ENCODE results near the gene ERC2.

ERC2 gene

DNA sequence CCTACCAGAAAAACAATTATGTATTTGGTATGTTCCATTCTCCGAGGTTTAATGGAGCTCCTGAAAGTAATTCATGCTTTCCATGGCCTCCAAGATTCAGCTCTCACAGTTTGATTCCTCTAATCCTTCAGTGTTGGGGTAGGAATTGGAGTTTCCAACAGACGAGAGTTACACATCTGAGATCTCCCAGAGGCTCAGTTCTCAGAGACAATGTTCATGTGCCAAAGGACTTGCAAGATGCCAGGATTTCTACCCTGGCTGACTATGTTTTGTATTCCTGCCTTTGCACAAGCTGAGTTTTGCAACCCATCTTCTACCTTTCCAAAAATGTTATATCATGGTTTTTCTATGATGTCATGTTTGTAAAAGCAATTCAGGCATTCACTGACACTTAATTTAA, 322.9 kb downstream of the ERC2 start:
- H2AFZ ChIP-seq (ENCODE audit: low read depth, low read length, severe bottlenecking), result no peak overlapping the region
- no peaks in the 10 kb centered on the region for H3K9me3 ChIP-seq (ENCODE audit: insufficient read depth, low read length)
- H3F3A ChIP-seq (ENCODE audit: insufficient read depth), result no peaks in the 10 kb centered on the region
- no peaks in the 10 kb centered on the region for H3K36me3 ChIP-seq (ENCODE audit: low read length)
- H4K20me1 ChIP-seq (ENCODE audit: low read depth, low read length), result no peaks in the 10 kb centered on the region
- H3K9ac ChIP-seq (ENCODE audit: low read length), result no peak overlapping the region
- no peak overlapping the region for H3K27ac ChIP-seq (ENCODE audit: low read depth, low read length)
- no peak for TF ChIP-seq EZH2phosphoT487 (conservative IDR thresholded peaks at IDR 0.05; ENCODE audit: low read length)
- no peak for TF ChIP-seq CTCF (IDR thresholded peaks at IDR 0.05; ENCODE audit: insufficient read depth, low read length, poor library complexity, severe bottlenecking)
- H3K4me3 ChIP-seq (ENCODE audit: insufficient read depth, low read length, poor library complexity, severe bottlenecking), result no peak overlapping the region
- no peaks in the 10 kb centered on the region for H3K9me2 ChIP-seq (replicated peaks; ENCODE audit: insufficient read depth, low read length)
- no peak overlapping the region for H3K4me2 ChIP-seq (ENCODE audit: low read depth, low read length, poor library complexity, severe bottlenecking)
- H3K79me2 ChIP-seq (ENCODE audit: insufficient read depth, low read length), result no peaks in the 10 kb centered on the region
- H3K27me3 ChIP-seq (ENCODE audit: low read length), result no peaks in the 10 kb centered on the region

GRCh38 chr3:56144805-56145204, 323.5 kb downstream of the ERC2 start:
- H3K27ac ChIP-seq (ENCODE audit: low read depth, low read length), result no peak overlapping the region
- no peaks in the 10 kb centered on the region for H3F3A ChIP-seq (ENCODE audit: insufficient read depth)
- H3K4me3 ChIP-seq (ENCODE audit: insufficient read depth, low read length, poor library complexity, severe bottlenecking), result no peak overlapping the region
- H2AFZ ChIP-seq (ENCODE audit: low read depth, low read length, severe bottlenecking), result no peak overlapping the region
- H3K79me2 ChIP-seq (ENCODE audit: insufficient read depth, low read length), result no peaks in the 10 kb centered on the region
- H3K9me3 ChIP-seq (ENCODE audit: insufficient read depth, low read length), result no peaks in the 10 kb centered on the region
- no peaks in the 10 kb centered on the region for H4K20me1 ChIP-seq (ENCODE audit: low read depth, low read length)
- H3K4me2 ChIP-seq (ENCODE audit: low read depth, low read length, poor library complexity, severe bottlenecking), result no peak overlapping the region
- no peaks in the 10 kb centered on the region for H3K27me3 ChIP-seq (ENCODE audit: low read length)
- no peak overlapping the region for H3K9ac ChIP-seq (ENCODE audit: low read length)
- no peak for TF ChIP-seq CTCF (IDR thresholded peaks at IDR 0.05; ENCODE audit: insufficient read depth, low read length, poor library complexity, severe bottlenecking)
- no peak for TF ChIP-seq EZH2phosphoT487 (conservative IDR thresholded peaks at IDR 0.05; ENCODE audit: low read length)
- no peaks in the 10 kb centered on the region for H3K9me2 ChIP-seq (replicated peaks; ENCODE audit: insufficient read depth, low read length)
- H3K36me3 ChIP-seq (ENCODE audit: low read length), result no peaks in the 10 kb centered on the region

GRCh38 chr3:56137415-56137814, 330.9 kb downstream of the ERC2 start:
- Histone ChIP-seq H3K4me3 (ENCODE audit: insufficient read depth, low read length, poor library complexity, severe bottlenecking) (no peak overlapping the region), H3K9me2 (replicated peaks; ENCODE audit: insufficient read depth, low read length) (no peaks in the 10 kb centered on the region), H3F3A (ENCODE audit: insufficient read depth) (no peaks in the 10 kb centered on the region), H3K27ac (ENCODE audit: low read depth, low read length) (no peak overlapping the region), H3K79me2 (ENCODE audit: insufficient read depth, low read length) (no peaks in the 10 kb centered on the region), H2AFZ (ENCODE audit: low read depth, low read length, severe bottlenecking) (no peak overlapping the region), H3K9ac (ENCODE audit: low read length) (no peak overlapping the region), H3K27me3 (ENCODE audit: low read length) (no peaks in the 10 kb centered on the region), H3K9me3 (ENCODE audit: insufficient read depth, low read length) (no peaks in the 10 kb centered on the region), H4K20me1 (ENCODE audit: low read depth, low read length) (no peaks in the 10 kb centered on the region), H3K4me2 (ENCODE audit: low read depth, low read length, poor library complexity, severe bottlenecking) (no peak overlapping the region), H3K36me3 (ENCODE audit: low read length) (no peaks in the 10 kb centered on the region)
- TF ChIP-seq EZH2phosphoT487 (conservative IDR thresholded peaks at IDR 0.05; ENCODE audit: low read length) (no peak), CTCF (IDR thresholded peaks at IDR 0.05; ENCODE audit: insufficient read depth, low read length, poor library complexity, severe bottlenecking) (no peak)

DNA sequence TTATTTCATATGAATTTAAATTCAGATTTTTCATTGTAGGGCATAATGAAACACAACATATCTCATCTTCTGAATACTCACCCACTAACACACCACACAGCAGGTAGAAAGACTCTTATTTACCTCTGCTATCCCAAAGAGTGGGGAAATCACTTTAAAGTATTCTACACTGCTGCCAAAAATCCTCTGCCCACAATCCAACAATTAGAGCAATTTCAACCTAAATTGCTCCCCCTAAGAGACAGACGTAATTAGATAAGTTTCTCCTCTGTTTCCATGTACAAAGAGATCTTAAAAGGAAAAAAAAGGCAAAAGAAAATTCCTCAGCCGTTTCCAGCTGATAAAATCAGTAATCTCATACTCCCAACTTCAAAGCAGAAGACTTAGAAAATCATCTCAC, 331.8 kb downstream of the ERC2 start:
- no peak for TF ChIP-seq CTCF (IDR thresholded peaks at IDR 0.05; ENCODE audit: insufficient read depth, low read length, poor library complexity, severe bottlenecking)
- no peaks in the 10 kb centered on the region for H3K9me2 ChIP-seq (replicated peaks; ENCODE audit: insufficient read depth, low read length)
- H3K27me3 ChIP-seq (ENCODE audit: low read length), result no peaks in the 10 kb centered on the region
- H3K9ac ChIP-seq (ENCODE audit: low read length), result no peak overlapping the region
- no peaks in the 10 kb centered on the region for H3K9me3 ChIP-seq (ENCODE audit: insufficient read depth, low read length)
- no peak overlapping the region for H3K4me3 ChIP-seq (ENCODE audit: insufficient read depth, low read length, poor library complexity, severe bottlenecking)
- H3K79me2 ChIP-seq (ENCODE audit: insufficient read depth, low read length), result no peaks in the 10 kb centered on the region
- no peaks in the 10 kb centered on the region for H4K20me1 ChIP-seq (ENCODE audit: low read depth, low read length)
- no peak overlapping the region for H2AFZ ChIP-seq (ENCODE audit: low read depth, low read length, severe bottlenecking)
- H3K4me2 ChIP-seq (ENCODE audit: low read depth, low read length, poor library complexity, severe bottlenecking), result no peak overlapping the region
- H3F3A ChIP-seq (ENCODE audit: insufficient read depth), result no peaks in the 10 kb centered on the region
- no peak overlapping the region for H3K27ac ChIP-seq (ENCODE audit: low read depth, low read length)
- no peaks in the 10 kb centered on the region for H3K36me3 ChIP-seq (ENCODE audit: low read length)

All from SU-DHL-6 (cell line).